Esophagus squamous epithelium (tissue), 5 donors: ENCODE results near the gene GPC6. TPM values are rescaled to one million over a fixed set of nuclear protein-coding genes. Genes with fewer than 3 reads are reported as not detected.

Source experiments
- DNase-seq: peaks from one replicate; lab custom pipeline; 2025; lab: John Stamatoyannopoulos, UW
- H3K27ac ChIP-seq, 4 donors: fragments of 200-600 bp; sonication (generic); one replicate each; pipeline ENCODE4 v1.5.1; 2016 to 2019; ENCODE audit warnings: mild to moderate bottlenecking in 1 of 4
- H3K27me3 ChIP-seq, 4 donors: fragments of 200-600 bp; sonication (generic); 1 replicate in 3 of 4; 2 replicates in 1 of 4; pipeline versions ENCODE4 v1.5.1 to v1.6.0; 2017 to 2021; ENCODE audit warnings: antibody characterized with exemption in 1 of 4
- H3K36me3 ChIP-seq, 3 donors: fragments of 200-600 bp; sonication (generic); one replicate each; pipeline ENCODE4 v1.5.1; 2016 to 2019
- H3K4me1 ChIP-seq, 3 donors: fragments of 200-600 bp; sonication (generic); one replicate each; pipeline ENCODE4 v1.5.1; 2017 to 2019
- H3K4me3 ChIP-seq, 4 donors: fragments of 200-600 bp; sonication (generic); 1 replicate in 3 of 4; 2 replicates in 1 of 4; pipeline ENCODE4 v1.5.1; 2016 to 2019; ENCODE audit warnings: mild to moderate bottlenecking in 2 of 4, moderate library complexity in 1 of 4
- H3K9me3 ChIP-seq, 3 donors: fragments of 200-600 bp; sonication (generic); one replicate each; pipeline ENCODE4 v1.5.1; 2016 to 2019
- POLR2A ChIP-seq, 4 donors: fragments of 450-650 bp; IDR thresholded peaks; one replicate each; pipeline ENCODE4 v1.6.1; 2017; ENCODE audit warnings: antibody characterized with exemption in 4 of 4, mild to moderate bottlenecking in 4 of 4, moderate library complexity in 3 of 4
- WGBS, 2 donors: methylation state at CpG; one replicate each; pipeline ENCODE4 v1.1.5; 2018; 5-methylcytosine and 5-hydroxymethylcytosine counted together
- intact Hi-C: fragments of 100-400 bp; cut with DNase I; formaldehyde crosslinking; loops from one replicate; pipeline ENCODE4 v1.15.0; 2022
- total RNA-seq, 4 donors: library from RNA; depleted of rRNA; stranded (reverse); fragments of >200 nt; gene quantifications; one replicate each; pipeline ENCODE4 v1.1.0, GENCODE V29; 2016
- TF ChIP-seq, protein P1 (sequence below), 6 experiments: fragments of 450-650 bp in 4 of 6; fragments of 200-600 bp in 2 of 6; sonication (generic) in 2 of 6; IDR thresholded peaks; one replicate each; pipeline ENCODE4 v1.5.1; 2016 to 2019; ENCODE audit warnings: antibody characterized with exemption in 6 of 6, mild to moderate bottlenecking in 4 of 6, moderate library complexity in 4 of 6
- donor health status: DM: yes; HTN: yes; CAD: no.

Gene GPC6
- total RNA-seq, 4 donors from 2014 or later, result 0.57 to 8.6 (median 2.6) TPM

- H3K4me3 ChIP-seq, result no peak overlapping the region
- H3K9me3 ChIP-seq, result no peaks in the 10 kb centered on the region
- intact Hi-C loops, result no loop called here
- WGBS, 2 donors, result 60 to 82% methylated on average over 2 of the region's 2 CpGs
- no peaks in the 10 kb centered on the region for H3K27me3 ChIP-seq
- no peak for DNase-seq
- H3K27ac ChIP-seq, result no peak overlapping the region
- no peaks in the 10 kb centered on the region for H3K36me3 ChIP-seq
- no peaks in the 10 kb centered on the region for H3K4me1 ChIP-seq
- no peak for TF ChIP-seq POLR2A (IDR thresholded peaks at IDR 0.05)
- TF ChIP-seq, protein P1, sequence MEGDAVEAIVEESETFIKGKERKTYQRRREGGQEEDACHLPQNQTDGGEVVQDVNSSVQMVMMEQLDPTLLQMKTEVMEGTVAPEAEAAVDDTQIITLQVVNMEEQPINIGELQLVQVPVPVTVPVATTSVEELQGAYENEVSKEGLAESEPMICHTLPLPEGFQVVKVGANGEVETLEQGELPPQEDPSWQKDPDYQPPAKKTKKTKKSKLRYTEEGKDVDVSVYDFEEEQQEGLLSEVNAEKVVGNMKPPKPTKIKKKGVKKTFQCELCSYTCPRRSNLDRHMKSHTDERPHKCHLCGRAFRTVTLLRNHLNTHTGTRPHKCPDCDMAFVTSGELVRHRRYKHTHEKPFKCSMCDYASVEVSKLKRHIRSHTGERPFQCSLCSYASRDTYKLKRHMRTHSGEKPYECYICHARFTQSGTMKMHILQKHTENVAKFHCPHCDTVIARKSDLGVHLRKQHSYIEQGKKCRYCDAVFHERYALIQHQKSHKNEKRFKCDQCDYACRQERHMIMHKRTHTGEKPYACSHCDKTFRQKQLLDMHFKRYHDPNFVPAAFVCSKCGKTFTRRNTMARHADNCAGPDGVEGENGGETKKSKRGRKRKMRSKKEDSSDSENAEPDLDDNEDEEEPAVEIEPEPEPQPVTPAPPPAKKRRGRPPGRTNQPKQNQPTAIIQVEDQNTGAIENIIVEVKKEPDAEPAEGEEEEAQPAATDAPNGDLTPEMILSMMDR (IDR thresholded peaks at IDR 0.05), result no peak
These were observed 739.8 kb downstream of the GPC6 start for GRCh38 chr13:93966267-93966936.

- 70 to 80% methylated on average over 2 of the region's 2 CpGs for WGBS, 2 donors
- no peaks in the 10 kb centered on the region for H3K4me1 ChIP-seq
These were observed 740.7 kb downstream of the GPC6 start for GRCh38 chr13:93967286-93967685.

DNA sequence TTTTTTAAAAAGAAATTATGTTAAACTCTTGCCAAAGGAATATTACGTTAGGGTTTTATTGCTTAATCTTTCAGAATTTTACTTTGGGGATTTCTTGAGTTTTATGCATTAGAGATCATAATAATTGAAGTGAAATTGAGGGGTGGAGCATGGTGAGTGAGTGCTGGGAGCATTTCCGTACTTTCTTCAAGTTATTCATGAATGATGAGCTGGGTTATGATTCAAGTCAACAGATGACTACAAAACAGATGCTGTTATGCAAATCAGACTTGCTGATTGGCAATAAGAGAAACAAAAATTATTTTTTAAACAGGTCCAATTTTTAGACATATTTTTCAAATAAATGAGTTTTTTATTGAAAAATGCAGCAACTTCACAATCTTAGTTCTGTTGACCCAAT lies 748.6 kb downstream of the GPC6 start:
- DNase-seq, result no peak
- WGBS, 2 donors, result 71 to 76% methylated on average over 2 of the region's 2 CpGs
- no peaks in the 10 kb centered on the region for H3K27me3 ChIP-seq
- no peak for TF ChIP-seq POLR2A (IDR thresholded peaks at IDR 0.05)
- TF ChIP-seq, protein P1 (IDR thresholded peaks at IDR 0.05), result no peak
- no peak overlapping the region for H3K4me3 ChIP-seq
- H3K36me3 ChIP-seq, result no peaks in the 10 kb centered on the region
- H3K27ac ChIP-seq, result no peak overlapping the region
- peaks cover 0 to 1% (median 0%) of the 10 kb centered on the region in 3 donors for H3K4me1 ChIP-seq
- intact Hi-C loops, result no loop called here
- no peaks in the 10 kb centered on the region for H3K9me3 ChIP-seq

More at GRCh38 chr13:93967286-93967685, 740.7 kb downstream of the GPC6 start:
- H3K36me3 ChIP-seq, result no peaks in the 10 kb centered on the region
- no peaks in the 10 kb centered on the region for H3K27me3 ChIP-seq
- no peak overlapping the region for H3K27ac ChIP-seq
- H3K9me3 ChIP-seq, result no peaks in the 10 kb centered on the region
- TF ChIP-seq, protein P1 (IDR thresholded peaks at IDR 0.05), result no peak
- TF ChIP-seq POLR2A (IDR thresholded peaks at IDR 0.05), result no peak
- intact Hi-C loops, result no loop called here
- H3K4me3 ChIP-seq, result no peak overlapping the region
- DNase-seq, result no peak

DNA sequence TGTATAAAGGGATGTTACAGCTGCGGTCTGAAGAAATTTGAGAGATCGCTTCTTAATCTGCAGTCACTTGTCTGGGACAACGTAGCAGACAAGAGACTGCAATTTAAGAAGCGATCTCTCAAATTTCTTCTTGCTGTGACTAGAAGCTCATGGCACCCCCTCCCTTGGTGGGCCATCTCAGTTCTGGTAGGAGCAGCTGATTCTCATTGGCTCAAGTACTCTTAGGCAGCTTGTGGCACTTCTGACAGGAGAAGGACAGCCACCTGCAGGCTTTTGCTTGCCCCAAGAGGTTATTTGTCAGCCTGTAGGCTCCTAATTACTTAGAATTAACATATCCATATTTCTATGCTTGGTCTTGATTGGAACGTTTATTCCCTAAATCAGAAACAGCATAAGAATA lies 749.9 kb downstream of the GPC6 start:
- H3K4me1 ChIP-seq, result peaks cover 0 to 5% (median 0%) of the 10 kb centered on the region in 3 donors
- no peak for DNase-seq
- H3K27ac ChIP-seq, result no peak overlapping the region
- H3K36me3 ChIP-seq, result no peaks in the 10 kb centered on the region
- no peaks in the 10 kb centered on the region for H3K27me3 ChIP-seq
- intact Hi-C loops, result no loop called here
- H3K4me3 ChIP-seq, result no peak overlapping the region
- no peaks in the 10 kb centered on the region for H3K9me3 ChIP-seq
- TF ChIP-seq, protein P1 (IDR thresholded peaks at IDR 0.05), result no peak
- TF ChIP-seq POLR2A (IDR thresholded peaks at IDR 0.05), result no peak
- 80 to 83% methylated on average over 5 of the region's 5 CpGs for WGBS, 2 donors

GRCh38 chr13:93977986-93978385 lies 751.4 kb downstream of the GPC6 start:
- TF ChIP-seq, protein P1 (IDR thresholded peaks at IDR 0.05), result no peak
- no peak for TF ChIP-seq POLR2A (IDR thresholded peaks at IDR 0.05)
- H3K36me3 ChIP-seq, result no peaks in the 10 kb centered on the region
- no peaks in the 10 kb centered on the region for H3K9me3 ChIP-seq
- H3K4me3 ChIP-seq, result no peak overlapping the region
- H3K27me3 ChIP-seq, result no peaks in the 10 kb centered on the region
- DNase-seq, result no peak
- WGBS, 2 donors, result 63 to 77% methylated on average over 3 of the region's 3 CpGs
- intact Hi-C loops, result no loop called here
- H3K27ac ChIP-seq, result no peak overlapping the region
- H3K4me1 ChIP-seq, result peaks cover 0 to 5% (median 0%) of the 10 kb centered on the region in 3 donors
